GM12878 (cell line): ENCODE data around the gene ZFP82. TPM values are rescaled to one million over a fixed set of nuclear protein-coding genes. Genes with fewer than 3 reads are reported as not detected.

Experiments used
- ATAC-seq: fragments of 200-7000 bp; cut with Tn5 transposase; 3 replicates; pipeline ENCODE4 v1.9.1; 2020; ENCODE audit warnings: mild to moderate bottlenecking, moderate library complexity
- BruUV-seq: library from RNA; stranded (reverse); fragments of 400-500 nt; replicated peaks from 2 replicates; lab custom pipeline; 2021; lab: Mats Ljungman, UMichigan
- CTCF ChIA-PET: fragments of 300-600 bp; sonication (Branson Sonifier 250); formaldehyde crosslinking; extraction: SDS; loops from one replicate; lab custom pipeline; 2021; ENCODE audit warnings: inconsistent platforms; lab: Yijun Ruan, JAX
- POLR2A ChIA-PET: fragments of 350-600 bp; formaldehyde crosslinking; extraction: SDS; loops from one replicate; lab custom pipeline; 2021; ENCODE audit warnings: inconsistent platforms; lab: Charles Lee
- RAD21 ChIA-PET: fragments of 300-600 bp; sonication (Branson Sonifier 250); formaldehyde crosslinking; loops from one replicate; lab custom pipeline; 2023; ENCODE audit warnings: antibody characterized with exemption; ENCODE audit not compliant: unreplicated experiment; lab: Charles Lee
- SMC1A ChIA-PET: fragments of 300-600 bp; sonication (Branson Sonifier 250); formaldehyde crosslinking; loops from one replicate; lab custom pipeline; 2023; ENCODE audit not compliant: unreplicated experiment, uncharacterized antibody; lab: Charles Lee
- DNase-seq: peaks from one replicate; pipeline ENCODE4 v3.0.0-alpha.2; 2011; ENCODE audit warnings: low read depth, low spot score
- FAIRE-seq: peaks from 3 replicates; lab custom pipeline; 2011; peaks lifted over from hg19 to GRCh38; lab: Jason Lieb, UNC
- H2AFZ ChIP-seq: 2 replicates; pipeline ENCODE4 v1.6.0; 2011; ENCODE audit warnings: low read depth, low read length, control low read depth; ENCODE audit not compliant: control insufficient read depth
- H3K27ac ChIP-seq: 2 replicates; pipeline ENCODE4 v1.5.1; 2011; ENCODE audit warnings: control low read depth; ENCODE audit not compliant: control insufficient read depth, insufficient read depth
- H3K27me3 ChIP-seq, 2 experiments: replicated peaks in 1 of 2; 2 replicates each; pipeline versions ENCODE4 v1.6.0 to v1.6.1; 2011; ENCODE audit warnings: low read length in 1 of 2; ENCODE audit not compliant: control insufficient read depth in 2 of 2, insufficient read depth in 2 of 2
- H3K36me3 ChIP-seq, 2 experiments: 2 replicates each; pipeline ENCODE4 v1.5.1; 2011; ENCODE audit warnings: low read length in 1 of 2; ENCODE audit not compliant: control insufficient read depth in 2 of 2, insufficient read depth in 2 of 2
- H3K4me1 ChIP-seq: 2 replicates; pipeline ENCODE4 v1.6.1; 2011; ENCODE audit warnings: mild to moderate bottlenecking, low read length, moderate library complexity, mixed read lengths; ENCODE audit not compliant: control insufficient read depth, insufficient read depth
- H3K4me2 ChIP-seq: 2 replicates; pipeline ENCODE4 v1.6.0; 2011; ENCODE audit warnings: control low read depth; ENCODE audit not compliant: control insufficient read depth, insufficient read depth
- H3K4me3 ChIP-seq: fragments of 200-600 bp; sonication (generic); 2 replicates; pipeline ENCODE4 v1.5.1; 2016
- H3K79me2 ChIP-seq: 2 replicates; pipeline ENCODE4 v1.6.0; 2011; ENCODE audit warnings: low read length; ENCODE audit not compliant: control insufficient read depth, insufficient read depth
- H3K9ac ChIP-seq: 2 replicates; pipeline ENCODE4 v1.8.0; 2011; ENCODE audit warnings: low read length, control low read depth, mixed read lengths; ENCODE audit not compliant: control insufficient read depth, insufficient read depth
- H3K9me3 ChIP-seq: replicated peaks from 3 replicates; pipeline ENCODE4 v1.5.1; 2011; ENCODE audit warnings: mild to moderate bottlenecking, low read length; ENCODE audit not compliant: control insufficient read depth, insufficient read depth
- H4K20me1 ChIP-seq: 2 replicates; pipeline ENCODE4 v1.6.0; 2011; ENCODE audit not compliant: control insufficient read depth, insufficient read depth
- NFXL1 ChIP-seq: fragments of 450-650 bp; IDR thresholded peaks from 2 replicates; pipeline ENCODE4 v1.6.1; 2017; ENCODE audit warnings: antibody characterized with exemption, mild to moderate bottlenecking, borderline replicate concordance
- RAD51 ChIP-seq: fragments of 450-650 bp; IDR thresholded peaks from 2 replicates; pipeline ENCODE4 v1.6.1; 2016; ENCODE audit warnings: moderate library complexity, mild to moderate bottlenecking, inconsistent platforms
- SMAD5 ChIP-seq: IDR thresholded peaks from 2 replicates; pipeline ENCODE4 v1.6.1; 2016; ENCODE audit warnings: antibody characterized with exemption, low read depth
- WGBS: methylation state at CpG from one replicate; pipeline ENCODE4 v1.1.6; 2016; ENCODE audit warnings: low lambda C conversion rate; ENCODE audit not compliant: insufficient replicate concordance, insufficient coverage; ENCODE audit errors: missing lambda C conversion rate; 5-methylcytosine and 5-hydroxymethylcytosine counted together
- in situ Hi-C: fragments of 300-500 bp; cut with MboI; formaldehyde crosslinking; loops from 9 replicates; pipeline ENCODE4 v1.14.3; 2018; ENCODE audit warnings: mixed read lengths
- intact Hi-C: fragments of 100-400 bp; cut with micrococcal nuclease; formaldehyde crosslinking; loops from one replicate; pipeline ENCODE4 v1.14.2; 2022; ENCODE audit not compliant: unreplicated experiment
- polyA plus RNA-seq, 11 experiments: library from polyadenylated mRNA; depleted of rRNA in 4 of 11; unstranded in 6 of 11; stranded (reverse) in 5 of 11; fragments of >200 nt; fragmentation: Nextera tagmentation in 4 of 11; fragmentation: Illumina TruSeq in 1 of 11; extraction: Ambion mirVana in 4 of 11; extraction: Trizol in 1 of 11; gene quantifications; 1 replicate in 1 of 11; 2 replicates in 10 of 11; pipeline versions ENCODE4 v1.2.1 to v1.2.3, GENCODE V29; 2011 to 2016; ENCODE audit warnings: inconsistent platforms in 2 of 11, missing spikeins in 2 of 11, low read depth in 1 of 11
- total RNA-seq, 4 experiments: library from RNA; depleted of rRNA in 3 of 4; stranded (reverse); fragments of >200 nt in 3 of 4; fragmentation: Illumina TruSeq in 1 of 4; extraction: Trizol in 1 of 4; gene quantifications; 2 replicates each; pipeline versions ENCODE4 v1.2.1 to v1.2.3, GENCODE V29; 2013 to 2021
- TF ChIP-seq, protein P1 (sequence below): IDR thresholded peaks from 2 replicates; pipeline ENCODE4 v1.6.1; 2011; ENCODE audit warnings: mild to moderate bottlenecking, low read depth, low read length, moderate library complexity; ENCODE audit not compliant: insufficient replicate concordance

ZFP82 gene
- total and polyA plus RNA-seq, 10 of the 15 experiments (the other 5 are each of a cell fraction or from before 2014, with no cell fraction given) = 2.0 to 5.4 (median 2.3) TPM

DNA sequence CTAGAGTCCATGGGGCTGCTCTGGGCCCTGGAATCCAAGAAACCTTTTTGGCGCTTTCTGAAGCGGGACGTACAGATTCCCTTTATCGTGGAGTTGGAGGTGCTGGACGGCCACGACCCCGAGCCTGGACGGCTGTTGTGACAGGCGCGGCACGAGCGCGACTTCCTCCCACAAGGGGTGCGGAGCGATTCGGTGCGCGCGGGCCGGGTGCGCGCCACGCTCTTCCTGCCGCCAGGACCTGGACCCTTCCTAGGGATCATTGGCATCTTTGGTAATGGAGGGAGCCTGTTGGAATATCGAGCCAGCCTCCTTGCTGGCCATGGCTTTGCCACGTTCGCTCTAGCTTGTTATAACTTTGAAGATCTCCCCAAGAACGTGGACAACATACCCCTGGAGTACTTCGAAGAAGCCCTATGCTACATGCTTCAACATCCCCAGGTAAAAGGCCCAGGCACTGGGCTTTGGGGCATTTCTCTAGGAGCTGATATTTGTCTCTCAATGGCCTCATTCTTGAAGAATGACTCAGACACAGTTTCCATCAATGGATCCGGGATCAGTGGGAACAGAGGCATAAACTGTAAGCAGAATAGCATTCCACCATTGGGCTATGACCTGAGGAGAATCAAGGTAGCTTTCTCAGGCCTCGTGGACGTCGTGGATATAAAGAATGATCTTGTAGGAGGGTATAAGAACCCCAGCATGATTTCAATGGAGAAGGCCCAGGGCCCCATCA is 3.5 kb upstream of the ZFP82 start:
- 73% methylated on average over 30 of the region's 33 CpGs for WGBS
- ATAC-seq = no peak
- Histone ChIP-seq H3K9me3 (peaks cover 3% of the 10 kb centered on the region; the same call in 2 of the 3 replicates), H2AFZ (no peak overlapping the region), H3K9ac (no peak overlapping the region), H3K36me3 (no peaks in the 10 kb centered on the region), H4K20me1 (no peaks in the 10 kb centered on the region), H3K4me2 (no peak overlapping the region), H3K4me1 (no peaks in the 10 kb centered on the region), H3K79me2 (peaks cover 13% of the 10 kb centered on the region), H3K4me3 (no peak overlapping the region), H3K27me3 (no peaks in the 10 kb centered on the region), H3K27ac (no peak overlapping the region)
- FAIRE-seq = no peak
- intact Hi-C loops (no loop called here), in situ Hi-C loops (no loop called here)
- BruUV-seq = no TSS peak
- ChIA-PET SMC1A (no interaction called here), POLR2A (no interaction called here), RAD21 (no interaction called here), CTCF (no interaction called here)
- TF ChIP-seq SMAD5 (no peak), NFXL1 (no peak), RAD51 (no peak)
- TF ChIP-seq, protein P1, sequence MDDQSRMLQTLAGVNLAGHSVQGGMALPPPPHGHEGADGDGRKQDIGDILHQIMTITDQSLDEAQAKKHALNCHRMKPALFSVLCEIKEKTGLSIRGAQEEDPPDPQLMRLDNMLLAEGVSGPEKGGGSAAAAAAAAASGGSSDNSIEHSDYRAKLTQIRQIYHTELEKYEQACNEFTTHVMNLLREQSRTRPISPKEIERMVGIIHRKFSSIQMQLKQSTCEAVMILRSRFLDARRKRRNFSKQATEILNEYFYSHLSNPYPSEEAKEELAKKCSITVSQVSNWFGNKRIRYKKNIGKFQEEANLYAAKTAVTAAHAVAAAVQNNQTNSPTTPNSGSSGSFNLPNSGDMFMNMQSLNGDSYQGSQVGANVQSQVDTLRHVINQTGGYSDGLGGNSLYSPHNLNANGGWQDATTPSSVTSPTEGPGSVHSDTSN = no peak
- DNase-seq = no peak
